ENCODE measurements around the gene SLC52A3.

The SLC52A3 gene

GRCh38 chr20:770691-771090 lies 2.4 kb upstream of the SLC52A3 start:
- no peak for FAIRE-seq
- TF ChIP-seq SPI1 (IDR thresholded peaks at IDR 0.05; ENCODE audit: low read depth, low read length) = no peak
- no peak for TF ChIP-seq PAX5 (IDR thresholded peaks at IDR 0.05; ENCODE audit: insufficient read depth, low read length, severe bottlenecking)
- no peak for TF ChIP-seq POU2F2 (IDR thresholded peaks at IDR 0.05; ENCODE audit: low read depth, low read length)
- TF ChIP-seq POLR2A (IDR thresholded peaks at IDR 0.05; ENCODE audit: low read depth, low read length) = no peak
- DNase-seq (ENCODE audit: insufficient read length, low spot score) = no peak

- DNase-seq (ENCODE audit: insufficient read length, low spot score) = no peak
- no peak for FAIRE-seq
- TF ChIP-seq PAX5 (IDR thresholded peaks at IDR 0.05; ENCODE audit: insufficient read depth, low read length, severe bottlenecking) (no peak), TAF1 (IDR thresholded peaks at IDR 0.05; ENCODE audit: low read depth, low read length) (no peak), POU2F2 (IDR thresholded peaks at IDR 0.05; ENCODE audit: low read depth, low read length) (no peak), POLR2AphosphoS5 (IDR thresholded peaks at IDR 0.05; ENCODE audit: low read depth, low read length) (no peak), SPI1 (IDR thresholded peaks at IDR 0.05; ENCODE audit: low read depth, low read length) (no peak), POLR2A (IDR thresholded peaks at IDR 0.05; ENCODE audit: low read depth, low read length) (no peak)
Observed at GRCh38 chr20:766906-767305, 1.4 kb downstream of the SLC52A3 start.

GRCh38 chr20:764255-764654 lies 4.0 kb downstream of the SLC52A3 start:
- TF ChIP-seq POU2F2 (IDR thresholded peaks at IDR 0.05; ENCODE audit: low read depth, low read length) (no peak), POLR2AphosphoS5 (IDR thresholded peaks at IDR 0.05; ENCODE audit: low read depth, low read length) (no peak), PAX5 (IDR thresholded peaks at IDR 0.05; ENCODE audit: insufficient read depth, low read length, severe bottlenecking) (no peak), TAF1 (IDR thresholded peaks at IDR 0.05; ENCODE audit: low read depth, low read length) (no peak), SPI1 (IDR thresholded peaks at IDR 0.05; ENCODE audit: low read depth, low read length) (no peak), POLR2A (IDR thresholded peaks at IDR 0.05; ENCODE audit: low read depth, low read length) (no peak)
- no peak for DNase-seq (ENCODE audit: insufficient read length, low spot score)
- FAIRE-seq = no peak

GRCh38 chr20:761418-762381 lies 6.6 kb downstream of the SLC52A3 start:
- FAIRE-seq (no peak), DNase-seq (ENCODE audit: insufficient read length, low spot score) (no peak)
- TF ChIP-seq POU2F2 (IDR thresholded peaks at IDR 0.05; ENCODE audit: low read depth, low read length) (no peak), TAF1 (IDR thresholded peaks at IDR 0.05; ENCODE audit: low read depth, low read length) (no peak)

- peak; percentile 64 for DNase-seq (ENCODE audit: insufficient read length, low spot score)
- no peak for TF ChIP-seq SPI1 (IDR thresholded peaks at IDR 0.05; ENCODE audit: low read depth, low read length)
- no peak for TF ChIP-seq PAX5 (IDR thresholded peaks at IDR 0.05; ENCODE audit: insufficient read depth, low read length, severe bottlenecking)
- no peak for TF ChIP-seq POU2F2 (IDR thresholded peaks at IDR 0.05; ENCODE audit: low read depth, low read length)
- no peak for TF ChIP-seq POLR2A (IDR thresholded peaks at IDR 0.05; ENCODE audit: low read depth, low read length)
- TF ChIP-seq POLR2AphosphoS5 (IDR thresholded peaks at IDR 0.05; ENCODE audit: low read depth, low read length) = no peak
- no peak for TF ChIP-seq TAF1 (IDR thresholded peaks at IDR 0.05; ENCODE audit: low read depth, low read length)
- FAIRE-seq = peak; percentile 69
Observed at GRCh38 chr20:760751-761417, 7.4 kb downstream of the SLC52A3 start.

- DNase-seq (ENCODE audit: insufficient read length, low spot score) (no peak), FAIRE-seq (no peak)
- TF ChIP-seq PAX5 (IDR thresholded peaks at IDR 0.05; ENCODE audit: insufficient read depth, low read length, severe bottlenecking) (no peak), POLR2AphosphoS5 (IDR thresholded peaks at IDR 0.05; ENCODE audit: low read depth, low read length) (no peak), SPI1 (IDR thresholded peaks at IDR 0.05; ENCODE audit: low read depth, low read length) (no peak), POU2F2 (IDR thresholded peaks at IDR 0.05; ENCODE audit: low read depth, low read length) (no peak), TAF1 (IDR thresholded peaks at IDR 0.05; ENCODE audit: low read depth, low read length) (no peak), POLR2A (IDR thresholded peaks at IDR 0.05; ENCODE audit: low read depth, low read length) (no peak)
Observed at GRCh38 chr20:757506-757905, 10.8 kb downstream of the SLC52A3 start.

GRCh38 chr20:755941-756340 lies 12.4 kb downstream of the SLC52A3 start:
- TF ChIP-seq SPI1 (IDR thresholded peaks at IDR 0.05; ENCODE audit: low read depth, low read length) (no peak), TAF1 (IDR thresholded peaks at IDR 0.05; ENCODE audit: low read depth, low read length) (no peak)
- no peak for DNase-seq (ENCODE audit: insufficient read length, low spot score)
- FAIRE-seq = no peak

GRCh38 chr20:754904-755303 lies 13.4 kb downstream of the SLC52A3 start:
- DNase-seq (ENCODE audit: insufficient read length, low spot score) (no peak), FAIRE-seq (no peak)
- TF ChIP-seq POLR2A (IDR thresholded peaks at IDR 0.05; ENCODE audit: low read depth, low read length) (no peak), PAX5 (IDR thresholded peaks at IDR 0.05; ENCODE audit: insufficient read depth, low read length, severe bottlenecking) (no peak), TAF1 (IDR thresholded peaks at IDR 0.05; ENCODE audit: low read depth, low read length) (no peak), POU2F2 (IDR thresholded peaks at IDR 0.05; ENCODE audit: low read depth, low read length) (no peak), SPI1 (IDR thresholded peaks at IDR 0.05; ENCODE audit: low read depth, low read length) (no peak), POLR2AphosphoS5 (IDR thresholded peaks at IDR 0.05; ENCODE audit: low read depth, low read length) (no peak)

- DNase-seq (ENCODE audit: insufficient read length, low spot score) = no peak
- FAIRE-seq = no peak
- no peak for TF ChIP-seq POLR2A (IDR thresholded peaks at IDR 0.05; ENCODE audit: low read depth, low read length)
- TF ChIP-seq POU2F2 (IDR thresholded peaks at IDR 0.05; ENCODE audit: low read depth, low read length) = no peak
- no peak for TF ChIP-seq POLR2AphosphoS5 (IDR thresholded peaks at IDR 0.05; ENCODE audit: low read depth, low read length)
Observed at GRCh38 chr20:753897-754635, 14.2 kb downstream of the SLC52A3 start.

Measured in GM12891 (cell line).